HCT116 (cell line): ENCODE measurements around the gene MBOAT7. TPM values are rescaled to one million over a fixed set of nuclear protein-coding genes. Genes with fewer than 3 reads are reported as not detected.
A peak's percentile ranks its signal among the peaks of the same experiment; 100 is the strongest.

ENCODE experiments used
- ATAC-seq: fragments of 200-7000 bp; cut with Tn5 transposase; 2 replicates; pipeline ENCODE4 v1.9.1; 2020; ENCODE audit warnings: mild to moderate bottlenecking, moderate library complexity
- BruUV-seq: library from RNA; stranded (reverse); fragments of 400-500 nt; replicated peaks from 2 replicates; lab custom pipeline; 2021; lab: Mats Ljungman, UMichigan
- CTCF ChIA-PET: fragments of 300-600 bp; sonication (Branson Sonifier 250); formaldehyde crosslinking; loops from one replicate; lab custom pipeline; 2021; ENCODE audit warnings: antibody characterized with exemption; lab: Charles Lee
- POLR2A ChIA-PET: fragments of 300-600, 350-600 bp; sonication (Branson Sonifier 250); formaldehyde crosslinking; loops from one replicate; lab custom pipeline; 2021; ENCODE audit warnings: antibody characterized with exemption; lab: Charles Lee
- RAD21 ChIA-PET, 2 experiments: fragments of 300-600 bp; sonication (Branson Sonifier 250); formaldehyde crosslinking; loops; one replicate each; lab custom pipeline; 2023; ENCODE audit warnings: low total read pairs in 2 of 2; ENCODE audit not compliant: uncharacterized antibody in 2 of 2, unreplicated experiment in 2 of 2, low non-redundant PET in 1 of 2; lab: Charles Lee
- DNase-seq: peaks from one replicate; pipeline ENCODE4 v3.0.0-alpha.2; 2010; ENCODE audit warnings: low read depth, low spot score
- H2AFZ ChIP-seq: fragments of 200-600 bp; shearing (Covaris generic), sonication (generic); 2 replicates; pipeline ENCODE4 v1.6.1; 2017; ENCODE audit warnings: low read depth, mixed run types, mixed read lengths, antibody characterized with exemption, low read length; ENCODE audit not compliant: poor library complexity, severe bottlenecking
- H3K27ac ChIP-seq: 2 replicates; pipeline ENCODE4 v1.5.1; 2012; ENCODE audit warnings: low read depth, low read length
- H3K27me3 ChIP-seq: fragments of 200-600 bp; sonication (generic); 2 replicates; pipeline ENCODE4 v1.6.1; 2016; ENCODE audit warnings: mixed run types, low read length, mixed read lengths; ENCODE audit not compliant: insufficient read depth
- H3K36me3 ChIP-seq, 2 experiments: fragments of 200-500 bp in 1 of 2; fragments of 200-600 bp in 1 of 2; sonication (Bioruptor generic) in 1 of 2; sonication (generic) in 1 of 2; 2 replicates each; pipeline versions ENCODE4 v1.5.1 to v1.6.1; 2014 to 2016; ENCODE audit warnings: low read length in 2 of 2, inconsistent platforms in 1 of 2, mixed read lengths in 1 of 2, mixed run types in 1 of 2; ENCODE audit not compliant: insufficient read depth in 2 of 2, control insufficient read depth in 1 of 2
- H3K4me1 ChIP-seq, 2 experiments: fragments of 200-600 bp in 1 of 2; sonication (generic) in 1 of 2; 2 replicates each; pipeline versions ENCODE4 v1.5.1 to v1.6.1; 2012 to 2017; ENCODE audit warnings: low read length in 2 of 2, inconsistent platforms in 1 of 2, mild to moderate bottlenecking in 1 of 2, mixed read lengths in 1 of 2, mixed run types in 1 of 2, moderate library complexity in 1 of 2; ENCODE audit not compliant: insufficient read depth in 2 of 2, control insufficient read depth in 1 of 2
- H3K4me2 ChIP-seq: fragments of 200-600 bp; sonication (generic); 2 replicates; pipeline ENCODE4 v1.6.1; 2017; ENCODE audit warnings: mixed run types, low read length, mixed read lengths
- H3K4me3 ChIP-seq, 2 experiments: fragments of 200-600 bp in 1 of 2; sonication (generic) in 1 of 2; replicated peaks in 1 of 2; 2 replicates each; pipeline ENCODE4 v1.5.1; 2011 to 2016; ENCODE audit warnings: low read length in 2 of 2, control low read depth in 1 of 2, low read depth in 1 of 2, mild to moderate bottlenecking in 1 of 2, mixed read lengths in 1 of 2, mixed run types in 1 of 2
- H3K79me2 ChIP-seq: fragments of 200-600 bp; sonication (generic); 2 replicates; pipeline ENCODE4 v1.6.1; 2017; ENCODE audit warnings: mild to moderate bottlenecking, mixed run types, low read length, moderate library complexity, mixed read lengths; ENCODE audit not compliant: insufficient read depth
- H3K9ac ChIP-seq: fragments of 200-600 bp; sonication (generic); 2 replicates; pipeline ENCODE4 v1.6.1; 2016; ENCODE audit warnings: low read length, mixed read lengths
- H3K9me2 ChIP-seq: fragments of 200-600 bp; sonication (generic), shearing (Covaris generic); 2 replicates; pipeline ENCODE4 v1.6.1; 2017; ENCODE audit warnings: mixed run types, mild to moderate bottlenecking, moderate library complexity; ENCODE audit not compliant: insufficient read depth
- H3K9me3 ChIP-seq, 2 experiments: fragments of 200-500 bp in 1 of 2; fragments of 200-600 bp in 1 of 2; sonication (Bioruptor generic) in 1 of 2; sonication (generic) in 1 of 2; 2 replicates each; pipeline ENCODE4 v1.6.1; 2014 to 2017; ENCODE audit warnings: low read length in 2 of 2, mixed read lengths in 2 of 2, inconsistent platforms in 1 of 2, low read depth in 1 of 2, mild to moderate bottlenecking in 1 of 2, mixed run types in 1 of 2, moderate library complexity in 1 of 2; ENCODE audit not compliant: control insufficient read depth in 1 of 2, insufficient read depth in 1 of 2
- H4K20me1 ChIP-seq: fragments of 200-600 bp; sonication (generic), shearing (Covaris generic); 2 replicates; pipeline ENCODE4 v1.6.1; 2017; ENCODE audit warnings: mixed run types, mild to moderate bottlenecking, moderate library complexity; ENCODE audit not compliant: insufficient read depth
- EGR1 ChIP-seq: IDR thresholded peaks from 2 replicates; pipeline ENCODE4 v1.6.1; 2012; ENCODE audit warnings: low read depth
- JUND ChIP-seq: IDR thresholded peaks from 2 replicates; pipeline ENCODE4 v1.6.1; 2012
- POLR2AphosphoS5 ChIP-seq: IDR thresholded peaks from 2 replicates; pipeline ENCODE4 v1.6.1; 2011; ENCODE audit warnings: mild to moderate bottlenecking, low read depth, low read length, moderate library complexity
- SIN3A ChIP-seq: IDR thresholded peaks from 2 replicates; pipeline ENCODE4 v1.6.1; 2012; ENCODE audit warnings: low read depth
- TCF7L2 ChIP-seq: IDR thresholded peaks from 2 replicates; pipeline ENCODE4 v1.7.0; 2011; ENCODE audit warnings: borderline replicate concordance, inconsistent platforms; ENCODE audit not compliant: insufficient read depth, insufficient read length; ENCODE audit errors: extremely low read depth
- intact Hi-C: fragments of 100-400 bp; cut with micrococcal nuclease; formaldehyde crosslinking; loops from 2 replicates; pipeline ENCODE4 v1.10.0; 2022
- total RNA-seq: library from RNA; stranded (reverse); gene quantifications from one replicate; pipeline ENCODE4 v1.2.1, GENCODE V29; 2021; ENCODE audit not compliant: unreplicated experiment

Gene MBOAT7
- total RNA-seq, 1 experiment from 2014 or later = 113 TPM

DNA sequence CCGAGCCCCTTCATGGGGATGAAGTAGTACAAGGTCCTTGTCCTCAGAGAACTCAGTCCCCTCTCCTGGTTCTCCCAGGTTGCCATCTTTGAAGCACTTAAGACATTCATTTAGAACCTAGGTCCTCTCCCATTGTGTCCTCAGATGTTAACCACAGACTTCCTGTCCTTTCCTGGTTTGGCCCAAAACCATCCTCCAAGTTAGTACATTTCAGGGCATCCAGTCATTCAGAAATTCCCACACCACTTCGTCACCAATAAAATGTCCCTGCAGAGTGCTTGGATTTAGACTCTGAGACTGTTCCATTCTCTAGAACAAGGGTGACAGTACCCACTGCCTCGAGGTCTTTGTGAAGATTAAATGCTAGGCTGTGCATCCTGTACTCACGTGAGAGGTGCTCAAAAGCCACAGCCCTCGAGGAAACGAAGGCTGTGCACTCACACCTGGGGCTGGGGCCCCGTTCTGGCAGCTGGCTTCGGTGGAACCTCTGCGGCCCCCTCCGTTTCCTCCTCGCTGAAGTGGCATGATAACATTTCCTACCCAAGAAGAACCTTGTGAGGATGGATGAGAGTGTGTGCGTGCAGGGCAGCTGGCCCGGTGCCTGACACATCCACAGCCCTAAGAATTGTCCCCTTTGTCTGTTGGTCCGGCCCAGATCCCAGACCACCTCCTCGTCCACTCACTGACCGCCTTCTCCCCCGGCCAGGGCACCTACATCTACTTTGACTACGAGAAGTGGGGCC, 34.6 kb downstream of the MBOAT7 start:
- POLR2A ChIA-PET = no interaction called here
- peaks cover 47 to 59% of the 10 kb centered on the region in 2 experiments; a peak in 3 of 4 replicates for H3K36me3 ChIP-seq
- ATAC-seq (no peak), DNase-seq (no peak)
- H3K9ac ChIP-seq = no peak overlapping the region
- no peak overlapping the region for H3K27ac ChIP-seq
- no peaks in the 10 kb centered on the region for H3K27me3 ChIP-seq
- no peaks in the 10 kb centered on the region for H4K20me1 ChIP-seq
- peaks cover 7 to 13% of the 10 kb centered on the region in 2 experiments for H3K4me1 ChIP-seq
- no peaks in the 10 kb centered on the region for H3K9me3 ChIP-seq
- H2AFZ ChIP-seq = no peak overlapping the region
- intact Hi-C loops = no loop called here
- peaks cover 8% of the 10 kb centered on the region for H3K79me2 ChIP-seq
- H3K9me2 ChIP-seq = no peaks in the 10 kb centered on the region
- H3K4me2 ChIP-seq = no peak overlapping the region
- peak; percentile 5; the same call in 1 of the 2 replicates for TF ChIP-seq SIN3A
- no peak for TF ChIP-seq EGR1
- no peak overlapping the region for H3K4me3 ChIP-seq
- RAD21 ChIA-PET = no interaction called here
- CTCF ChIA-PET = no interaction called here
- no TSS peak for BruUV-seq

DNA sequence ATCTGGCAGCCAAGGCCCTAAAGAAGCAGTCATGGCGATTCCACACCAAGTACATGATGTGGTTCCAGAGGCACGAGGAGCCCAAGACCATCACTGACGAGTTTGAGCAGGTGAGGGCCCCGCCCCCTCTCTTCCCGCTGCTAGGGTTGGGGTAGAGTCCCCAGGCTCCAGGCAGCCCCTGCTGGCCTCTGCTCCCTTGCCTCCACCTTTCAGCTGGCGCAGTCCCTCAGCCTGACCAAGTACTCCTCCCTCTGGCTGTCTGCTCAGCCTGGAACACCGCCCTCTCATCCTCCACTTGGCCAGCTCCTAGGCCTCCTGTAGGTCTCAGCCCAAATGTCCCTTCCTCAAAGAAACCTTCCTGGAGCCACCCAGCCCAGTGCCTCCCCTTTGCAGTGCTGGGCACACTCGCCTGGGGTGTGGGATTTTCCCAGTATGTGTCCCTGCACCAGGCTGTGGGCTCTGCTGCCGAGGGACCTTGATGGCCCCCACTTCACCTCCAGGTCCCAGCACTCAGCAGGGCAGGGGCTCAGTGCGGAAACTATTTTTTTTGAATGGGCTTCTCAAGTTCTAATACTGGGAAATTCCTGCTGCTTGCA, 35.6 kb downstream of the MBOAT7 start:
- DNase-seq = no peak
- CTCF ChIA-PET = no interaction called here

More for the DNA sequence above, 35.6 kb downstream of the MBOAT7 start:
- H3K36me3 ChIP-seq = peaks cover 53 to 67% of the 10 kb centered on the region in 2 experiments; a peak in 3 of 4 replicates
- H3K79me2 ChIP-seq = peaks cover 5% of the 10 kb centered on the region
- H3K27me3 ChIP-seq = no peaks in the 10 kb centered on the region
- no peaks in the 10 kb centered on the region for H4K20me1 ChIP-seq
- H3K27ac ChIP-seq = no peak overlapping the region
- H3K9ac ChIP-seq = no peak overlapping the region
- no TSS peak for BruUV-seq
- H3K4me3 ChIP-seq = no peak overlapping the region
- intact Hi-C loops = no loop called here
- H2AFZ ChIP-seq = no peak overlapping the region
- POLR2A ChIA-PET = interaction anchor here (0.9 kb wide), 1 partner anchor 17 kb away, joined by 3 read pairs; the partner anchor contains the start of gene CNOT3
- no peak overlapping the region for H3K4me2 ChIP-seq
- TF ChIP-seq POLR2AphosphoS5 (no peak), JUND (no peak), TCF7L2 (no peak)
- TF ChIP-seq, all 23 proteins: peak for 0
- Histone ChIP-seq H3K9me2 (no peaks in the 10 kb centered on the region), H3K9me3 (no peaks in the 10 kb centered on the region), H3K4me1 (peaks cover 7 to 8% of the 10 kb centered on the region in 2 experiments)
- ATAC-seq = 0 out of 2 replicates have a peak, but pooled peaks have one; percentile 15
- RAD21 ChIA-PET = no interaction called here
